GM18505 (cell line): Measurements from ENCODE around the gene KDM7A.

Source experiments
- ATAC-seq: cut with Tn5 transposase; IDR thresholded peaks from one replicate; pipeline ENCODE4 v1.9.1; 2021; ENCODE audit not compliant: unreplicated experiment
- POLR2A ChIP-seq: IDR thresholded peaks from 4 replicates; pipeline ENCODE4 v1.6.1; 2011; ENCODE audit warnings: borderline replicate concordance; ENCODE audit not compliant: insufficient read depth, insufficient read length; ENCODE audit errors: extremely low read depth

Gene KDM7A

DNA sequence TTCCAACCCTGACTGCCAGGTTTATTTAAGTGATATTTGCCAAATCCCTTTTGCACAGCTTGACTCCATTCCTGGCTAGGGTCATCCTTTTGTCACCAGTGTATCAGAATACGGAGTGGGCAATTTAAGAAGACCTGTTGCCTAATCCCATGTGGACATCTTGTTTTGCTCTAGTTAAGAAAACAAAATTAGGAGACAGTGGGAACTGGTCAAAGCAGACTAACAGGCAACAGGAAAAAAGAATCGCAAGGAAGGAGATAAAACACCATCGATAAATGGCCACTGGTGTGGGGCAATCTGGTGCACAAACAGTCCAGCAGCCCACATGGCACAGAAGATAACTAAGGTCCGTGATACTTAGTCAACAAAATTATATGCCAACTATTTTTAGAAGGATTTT lies 21.4 kb downstream of the KDM7A start:
- TF ChIP-seq POLR2A: no peak
- no peak for ATAC-seq

DNA sequence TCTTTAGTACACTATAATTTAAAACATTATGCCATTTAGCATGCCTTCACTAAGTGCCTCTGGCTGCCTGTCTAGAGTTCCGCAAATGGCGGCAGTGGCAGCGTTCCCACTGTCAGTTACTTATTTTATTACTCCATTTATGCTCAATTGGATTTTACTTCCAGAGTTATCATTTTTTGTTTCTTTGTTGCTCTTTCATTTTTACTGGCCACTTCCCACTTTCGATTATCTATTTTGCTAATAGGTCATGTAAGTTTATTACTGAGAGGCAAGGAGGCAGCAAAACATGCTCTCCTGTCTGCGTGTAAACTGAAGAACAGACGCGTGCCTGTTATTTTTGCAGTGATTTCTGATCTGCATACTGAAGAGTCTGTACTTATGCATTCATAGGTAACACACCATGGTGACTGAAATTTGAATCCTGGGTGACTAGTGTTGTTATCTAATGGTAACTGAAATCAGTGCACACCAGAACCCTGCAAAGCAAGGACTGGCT lies 23.1 kb downstream of the KDM7A start:
- ATAC-seq: no peak
- no peak for TF ChIP-seq POLR2A

DNA sequence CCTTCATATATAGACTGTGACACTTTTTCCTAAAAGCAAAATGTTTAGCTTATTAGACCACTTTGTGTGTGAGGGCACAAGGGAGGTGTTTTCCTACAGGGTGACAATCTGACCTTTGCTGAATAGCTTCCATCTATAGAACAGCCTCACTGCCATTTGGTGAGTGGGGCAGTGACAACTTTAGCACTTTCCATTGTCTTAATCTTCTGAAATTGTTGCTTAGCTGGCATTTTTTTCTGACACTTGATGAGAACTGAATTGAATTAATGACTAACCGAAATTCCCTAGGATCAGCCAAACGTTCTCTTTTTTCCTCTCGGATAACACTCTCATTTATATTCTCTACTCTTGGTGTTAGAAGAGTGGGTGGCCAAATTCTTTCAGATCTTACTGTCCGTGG lies 30.2 kb downstream of the KDM7A start:
- no peak for ATAC-seq
- TF ChIP-seq POLR2A: no peak

DNA sequence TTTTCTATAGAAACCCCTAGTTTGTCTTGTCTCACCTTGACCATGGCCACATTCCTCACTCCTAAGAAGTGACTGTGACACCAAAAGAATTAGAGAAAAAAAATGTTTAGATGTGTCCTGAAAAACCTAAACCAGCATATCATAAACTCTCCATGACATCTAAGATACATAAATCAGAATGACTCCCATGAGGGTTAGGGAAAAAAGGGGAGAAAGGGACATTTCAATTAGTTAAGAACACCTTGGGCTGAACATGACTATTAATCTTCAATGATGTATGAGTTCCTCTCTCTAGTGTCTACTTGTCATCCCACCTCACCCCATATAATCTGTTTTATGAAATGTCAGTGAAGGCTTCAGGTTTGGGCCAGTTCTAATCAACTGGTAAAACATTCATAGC lies 31.1 kb downstream of the KDM7A start:
- no peak for ATAC-seq

DNA sequence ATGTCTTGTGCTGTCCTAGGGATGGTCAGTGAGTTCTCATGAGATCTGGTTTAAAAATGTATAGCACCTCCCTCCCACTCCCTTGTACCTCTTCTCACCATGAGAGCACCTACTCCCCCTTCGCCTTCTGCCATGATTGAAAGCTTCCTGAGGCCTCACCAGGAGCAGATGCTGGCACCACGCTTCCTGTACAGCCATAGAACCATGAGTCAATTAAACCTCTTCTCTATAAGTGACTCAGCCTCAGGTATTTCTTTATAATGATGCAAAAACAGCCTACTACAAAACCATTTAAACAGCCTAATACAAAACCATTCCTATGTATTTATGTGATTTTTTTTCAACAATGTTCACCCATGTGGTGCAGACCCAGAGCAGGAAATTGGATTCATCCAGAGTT lies 32.0 kb downstream of the KDM7A start:
- no peak for ATAC-seq
- no peak for TF ChIP-seq POLR2A

More for the DNA sequence above, 31.1 kb downstream of the KDM7A start:
- no peak for TF ChIP-seq POLR2A

DNA sequence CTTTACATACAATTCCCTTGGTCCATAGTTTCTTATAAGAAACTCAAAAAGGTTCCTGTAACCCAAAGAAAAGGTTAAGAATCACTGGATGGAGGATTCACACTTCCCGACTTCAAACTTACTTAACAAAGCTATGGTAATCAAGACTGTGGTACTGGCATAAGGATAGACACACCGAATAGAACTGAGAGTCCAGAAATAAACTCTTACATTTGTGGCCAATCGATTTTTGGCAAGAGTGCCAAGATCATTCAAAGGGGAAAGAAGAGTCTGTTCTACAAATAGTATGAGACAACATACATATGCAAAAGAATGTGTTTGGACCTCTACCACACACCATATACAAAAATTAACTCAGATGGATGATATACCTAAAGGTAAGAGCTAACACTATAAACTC lies 32.8 kb downstream of the KDM7A start:
- no peak for ATAC-seq

DNA sequence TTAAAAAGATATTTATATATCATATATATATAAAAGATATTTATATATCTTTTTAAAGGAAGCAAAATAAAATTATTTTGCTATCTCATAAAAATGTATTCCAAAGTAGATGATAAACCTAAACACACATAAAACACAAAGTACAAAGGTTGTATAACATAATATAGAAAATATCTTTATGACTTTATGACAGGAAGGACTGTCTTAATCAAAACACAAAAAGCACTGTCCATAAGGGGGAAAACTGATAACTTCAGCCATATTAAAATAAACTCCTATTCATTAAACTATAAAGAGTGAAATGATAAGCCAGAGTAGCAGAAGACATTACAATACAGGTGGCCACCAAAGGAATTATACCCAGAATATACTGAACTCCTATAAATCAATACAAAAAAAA lies 34.8 kb downstream of the KDM7A start:
- no peak for TF ChIP-seq POLR2A
- no peak for ATAC-seq

More for the DNA sequence above, 32.8 kb downstream of the KDM7A start:
- no peak for TF ChIP-seq POLR2A

DNA sequence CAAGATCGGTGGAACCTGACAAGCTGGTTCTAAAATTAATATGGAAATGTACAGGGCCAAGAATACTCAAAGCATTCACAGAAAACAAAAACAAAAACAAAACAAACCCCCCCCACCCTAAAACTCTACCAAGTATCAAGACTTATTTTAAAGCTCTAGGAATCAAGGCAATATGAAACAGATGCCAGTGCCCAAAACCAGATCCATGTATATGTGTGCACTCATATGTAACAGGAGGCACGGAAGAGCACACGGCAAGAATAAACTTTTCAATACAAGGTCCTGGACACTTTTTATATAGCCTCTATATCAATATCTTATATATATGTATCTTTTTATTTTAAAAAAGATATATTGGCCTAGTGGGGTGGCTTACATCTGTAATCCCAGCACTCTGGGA lies 35.5 kb downstream of the KDM7A start:
- no peak for TF ChIP-seq POLR2A
- no peak for ATAC-seq

DNA sequence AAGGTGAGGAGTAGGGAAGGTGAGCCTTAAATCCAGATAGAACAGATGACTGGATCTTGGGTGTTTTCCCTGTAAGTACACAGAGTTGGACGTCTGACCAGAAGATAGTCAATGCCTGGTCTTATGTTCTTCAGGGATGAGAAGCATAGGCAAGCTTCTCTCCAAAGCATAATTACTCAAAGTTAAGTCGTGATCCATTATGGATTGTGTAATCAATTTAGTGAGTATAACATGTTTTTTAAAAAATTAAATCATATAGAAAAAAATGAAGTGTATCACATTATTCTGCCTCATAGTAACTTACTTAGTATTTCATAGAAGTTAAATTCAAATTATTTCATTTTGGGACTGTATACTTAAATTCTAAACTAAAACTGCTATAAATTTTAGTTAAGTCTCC lies 39.7 kb downstream of the KDM7A start:
- no peak for ATAC-seq
- TF ChIP-seq POLR2A: no peak

DNA sequence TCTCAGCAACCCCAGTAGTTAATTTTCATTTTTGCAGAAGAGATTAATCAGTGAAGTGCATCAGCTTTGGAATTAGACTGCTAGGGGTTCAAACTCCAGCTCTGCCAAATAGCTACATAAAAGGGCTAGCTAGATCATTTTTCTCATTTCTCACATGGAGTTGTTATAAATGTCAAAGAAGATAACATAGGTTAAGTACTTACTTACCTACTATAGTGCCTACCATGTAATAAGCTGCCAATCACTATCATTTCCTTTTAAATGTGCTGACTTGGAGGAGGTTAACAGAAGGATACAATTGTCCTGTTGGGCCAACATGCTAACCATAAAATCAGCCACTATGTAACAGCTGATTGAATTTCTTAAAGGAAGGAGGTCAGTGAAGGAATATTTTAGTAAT lies 40.7 kb downstream of the KDM7A start:
- no peak for ATAC-seq
- no peak for TF ChIP-seq POLR2A

DNA sequence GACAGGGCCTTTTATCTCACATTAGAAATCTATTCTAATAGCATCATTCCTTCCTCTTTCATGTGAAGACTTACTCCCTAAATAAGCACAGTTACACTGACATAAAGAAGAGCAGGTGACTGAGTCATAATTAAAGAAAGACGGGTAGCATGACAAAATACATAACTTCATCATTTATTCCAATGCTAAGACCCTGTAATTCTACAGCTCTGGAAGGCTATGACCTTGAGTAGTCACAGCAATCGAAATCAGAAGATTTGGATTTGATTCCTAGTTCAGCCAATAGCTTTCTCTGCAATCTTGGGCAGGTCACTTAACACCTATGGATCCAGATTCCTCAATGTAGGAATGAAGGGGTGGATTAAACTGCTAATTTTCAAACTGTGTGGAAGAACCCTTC lies 42.7 kb downstream of the KDM7A start:
- TF ChIP-seq POLR2A: no peak

DNA sequence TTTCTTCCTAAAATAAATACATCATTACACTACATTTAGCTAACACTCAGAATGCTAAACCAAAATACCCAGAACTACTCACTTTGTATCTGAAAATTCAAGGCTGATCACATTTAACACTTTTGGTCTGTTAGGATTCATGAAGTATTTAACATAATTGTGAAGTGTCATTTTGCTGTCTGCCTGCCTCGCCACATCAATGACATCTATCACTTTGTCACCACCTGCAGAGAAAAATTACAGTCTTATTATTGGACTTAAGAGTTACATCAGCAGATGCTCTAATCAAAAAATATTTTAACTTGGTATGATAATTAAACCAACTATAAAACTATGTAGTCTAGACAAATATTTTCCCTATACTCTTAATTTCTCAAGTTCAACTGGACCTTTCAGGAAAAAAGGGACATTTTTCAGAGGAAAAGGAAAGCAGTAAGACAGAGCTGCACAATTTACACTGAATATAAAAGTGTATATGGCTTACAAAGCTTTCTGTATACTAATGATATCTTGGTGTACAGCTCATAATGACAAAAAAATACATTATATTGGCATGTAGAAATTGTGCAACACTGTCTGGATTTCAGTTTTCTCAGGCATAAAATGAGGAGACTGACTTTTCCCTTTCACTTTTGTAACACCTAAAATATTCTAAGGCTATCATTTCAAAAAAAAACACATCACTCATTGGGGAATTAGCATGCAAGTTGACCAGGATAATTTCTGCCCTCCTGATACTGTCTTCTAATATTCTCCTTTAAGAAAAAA lies 49.2 kb downstream of the KDM7A start:
- no peak for TF ChIP-seq POLR2A
- no peak for ATAC-seq

More for the DNA sequence above, 42.7 kb downstream of the KDM7A start:
- ATAC-seq: no peak

DNA sequence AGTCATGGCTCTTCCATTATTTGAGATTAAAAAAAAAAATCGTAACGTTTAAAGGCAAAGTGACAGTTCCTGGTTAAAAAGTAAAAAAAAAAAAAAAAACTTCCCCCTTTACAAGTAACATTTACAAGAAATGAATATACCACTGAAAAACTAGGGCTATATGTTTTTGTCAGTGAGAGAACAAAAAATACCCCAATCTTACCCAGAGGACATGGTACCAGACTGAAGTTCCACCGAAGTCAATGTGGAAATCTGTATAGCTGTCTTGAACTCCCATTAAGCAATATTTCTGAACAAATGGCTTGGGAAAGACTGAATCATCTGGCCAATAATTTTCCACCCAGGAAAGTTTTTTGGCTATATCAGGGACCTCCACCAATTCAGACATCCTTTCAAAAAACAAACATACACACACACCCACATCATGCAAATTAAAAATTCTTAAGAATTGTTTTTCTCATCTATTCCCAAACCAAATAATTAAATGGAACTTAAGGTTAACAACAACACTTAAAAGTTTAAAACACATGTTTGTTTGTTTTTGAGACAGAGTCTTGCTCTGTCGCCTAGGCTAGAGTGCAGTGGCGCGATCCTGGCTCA lies 50.2 kb downstream of the KDM7A start:
- ATAC-seq: no peak

DNA sequence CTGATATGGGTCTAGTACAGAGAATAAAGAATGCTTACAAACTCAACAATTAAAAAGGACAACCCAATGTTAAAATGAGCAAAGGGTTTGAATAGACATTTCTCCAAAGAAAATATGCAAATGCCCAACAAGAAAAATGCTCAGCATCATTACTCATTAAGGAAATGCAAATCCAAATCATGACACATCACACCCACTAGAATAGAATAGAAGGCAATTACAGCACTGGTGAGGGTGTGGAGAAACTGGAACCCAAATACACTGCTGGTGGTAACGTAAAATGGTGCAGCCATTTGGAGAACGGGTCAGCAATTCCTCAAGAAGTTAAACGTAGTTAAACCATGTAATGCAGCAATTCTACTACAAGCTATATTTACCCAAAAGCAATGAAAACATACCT lies 53.8 kb downstream of the KDM7A start:
- no peak for ATAC-seq
- TF ChIP-seq POLR2A: no peak

More for the DNA sequence above, 50.2 kb downstream of the KDM7A start:
- no peak for TF ChIP-seq POLR2A
